HG03571 (cell line): Measurements from ENCODE around the gene POU3F3.

ENCODE experiments used
- ATAC-seq: cut with Tn5 transposase; IDR thresholded peaks from one replicate; pipeline ENCODE4 v1.9.1; 2021; ENCODE audit not compliant: unreplicated experiment

The POU3F3 gene

GRCh38 chr2:104859766-104860450 lies 6.0 kb downstream of the POU3F3 start:
- ATAC-seq = no peak

DNA sequence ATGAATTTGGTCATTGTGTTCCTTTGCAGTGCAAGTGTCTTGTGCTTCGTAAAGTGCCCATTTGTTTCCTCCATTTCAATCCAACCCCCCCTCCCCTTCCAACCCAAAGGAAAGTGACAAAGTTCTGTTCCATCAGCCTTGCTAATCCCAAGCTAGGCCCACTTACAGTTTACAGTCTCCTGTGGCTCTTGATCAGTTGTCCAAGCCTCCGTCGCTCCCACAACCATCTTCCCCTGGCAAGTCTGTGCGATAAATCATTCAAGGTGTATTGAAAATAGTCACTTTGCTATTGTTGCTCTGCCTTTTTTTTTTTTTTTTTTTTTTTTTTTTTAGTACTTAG lies 6.5 kb downstream of the POU3F3 start:
- ATAC-seq = no peak

DNA sequence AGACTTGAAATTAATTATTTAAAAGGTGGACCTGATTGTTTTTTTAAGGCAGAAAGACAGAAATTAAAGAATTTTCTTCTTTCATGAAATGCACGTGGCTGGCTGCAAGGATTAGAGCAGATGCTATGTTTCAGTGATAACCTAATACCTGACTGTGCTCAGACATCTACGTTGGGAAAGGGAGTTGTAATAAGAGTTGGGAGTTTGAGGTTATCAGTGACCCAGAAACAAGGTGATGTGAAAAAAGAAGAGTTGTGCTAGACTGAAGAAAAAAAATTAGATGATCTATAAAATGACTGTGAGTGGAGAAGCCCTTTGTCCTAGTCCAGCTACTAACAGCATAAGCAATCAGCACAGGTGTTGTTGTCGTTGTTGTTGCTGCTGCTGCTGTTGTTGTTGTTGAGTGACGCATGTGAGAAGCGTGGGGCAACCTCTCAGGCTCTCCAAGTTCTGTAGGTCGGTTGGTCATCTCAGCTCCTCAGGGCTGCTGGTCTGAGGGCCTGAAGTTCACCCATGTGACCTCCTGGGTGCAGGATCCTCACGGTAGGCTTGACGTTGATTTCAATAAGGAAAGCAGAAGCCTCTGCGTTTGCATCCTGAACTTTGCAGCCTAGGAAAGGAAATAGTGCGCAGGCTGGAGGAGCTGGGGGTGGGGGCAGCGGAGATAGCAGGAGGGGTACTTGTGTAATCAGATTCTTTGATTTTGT lies 7.6 kb downstream of the POU3F3 start:
- ATAC-seq = no peak

DNA sequence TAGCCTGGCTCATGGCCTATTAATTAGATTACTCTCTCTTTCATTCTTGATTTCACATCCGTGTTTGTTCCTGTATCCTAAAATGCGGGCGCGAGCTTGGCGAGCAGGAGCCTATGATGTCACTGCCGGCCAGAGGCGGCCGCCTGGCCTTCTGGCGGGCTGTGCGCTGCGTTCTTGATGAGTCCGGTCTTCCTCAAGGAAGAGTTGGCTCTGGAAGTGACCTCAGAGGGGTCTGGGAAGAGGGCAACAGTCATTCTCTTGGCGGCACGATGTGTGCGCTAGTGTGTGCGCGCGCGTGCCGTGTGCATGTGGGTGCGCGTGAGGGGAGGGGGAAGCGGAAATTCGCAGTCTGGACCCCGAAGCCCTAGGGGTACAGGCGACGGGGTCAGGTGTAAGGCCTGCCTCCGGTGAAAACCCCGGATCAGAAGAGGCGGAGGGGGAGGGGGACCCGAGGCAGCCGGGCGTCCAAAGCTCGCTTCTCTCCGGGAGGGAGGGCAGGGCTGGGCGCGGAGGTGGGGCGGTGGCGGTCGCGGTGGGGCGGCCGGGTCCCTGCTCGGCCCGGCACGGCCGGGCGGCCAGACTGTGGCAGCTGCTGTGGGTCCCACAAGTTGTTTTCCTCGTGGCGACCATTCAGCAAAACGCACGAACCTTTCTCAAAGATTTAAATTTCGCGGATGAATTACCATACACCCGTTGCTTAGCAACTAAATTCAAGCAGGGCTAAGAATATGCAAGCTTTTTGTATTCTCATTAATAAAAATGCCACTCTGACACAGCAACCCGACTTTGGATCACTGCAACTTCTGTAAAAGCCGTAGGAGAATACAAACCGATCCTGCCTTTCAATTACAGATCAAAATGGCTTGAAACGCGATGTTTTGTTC lies 8.4 kb downstream of the POU3F3 start:
- ATAC-seq = no peak

GRCh38 chr2:104863146-104863467 lies 9.2 kb downstream of the POU3F3 start:
- no peak for ATAC-seq

GRCh38 chr2:104863468-104864279 lies 9.8 kb downstream of the POU3F3 start:
- ATAC-seq = no peak

DNA sequence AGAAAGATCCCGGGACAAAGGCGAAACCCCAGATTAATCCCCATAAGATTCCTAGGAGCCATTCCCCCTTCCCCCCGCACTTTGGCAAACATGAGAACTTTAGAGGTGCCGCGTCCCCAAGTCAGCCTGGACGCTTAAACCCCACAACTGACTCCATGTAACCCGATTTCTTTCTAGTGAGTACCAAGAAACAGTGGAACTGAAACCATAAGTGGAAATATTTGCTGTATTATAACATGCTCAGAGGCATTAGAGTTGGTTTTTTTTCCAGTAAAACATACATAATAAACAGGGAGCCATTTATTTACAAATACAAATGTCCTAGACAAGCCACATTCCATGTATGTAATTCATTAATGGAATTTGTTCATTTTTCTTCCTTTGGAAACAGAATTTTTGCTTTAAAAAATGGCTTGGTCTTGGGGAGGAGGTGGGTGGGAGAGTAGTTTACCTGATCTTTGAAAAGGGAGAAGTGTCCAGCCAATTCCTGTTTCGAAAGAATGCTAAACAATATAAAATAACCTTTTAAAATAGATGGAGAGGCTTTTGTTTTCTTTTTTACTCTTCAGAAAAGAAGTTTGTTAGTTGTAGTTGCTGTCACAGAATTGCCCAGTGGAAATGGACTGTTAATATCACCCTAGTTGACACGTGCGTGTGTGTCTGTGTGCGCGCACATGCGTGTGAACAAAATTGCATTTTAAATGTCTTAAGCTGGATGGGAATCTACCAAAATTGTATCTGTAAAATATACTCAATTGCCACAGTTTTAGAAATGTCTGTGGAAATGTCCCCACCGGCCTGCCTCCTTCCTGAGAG lies 10.6 kb downstream of the POU3F3 start:
- ATAC-seq = no peak

DNA sequence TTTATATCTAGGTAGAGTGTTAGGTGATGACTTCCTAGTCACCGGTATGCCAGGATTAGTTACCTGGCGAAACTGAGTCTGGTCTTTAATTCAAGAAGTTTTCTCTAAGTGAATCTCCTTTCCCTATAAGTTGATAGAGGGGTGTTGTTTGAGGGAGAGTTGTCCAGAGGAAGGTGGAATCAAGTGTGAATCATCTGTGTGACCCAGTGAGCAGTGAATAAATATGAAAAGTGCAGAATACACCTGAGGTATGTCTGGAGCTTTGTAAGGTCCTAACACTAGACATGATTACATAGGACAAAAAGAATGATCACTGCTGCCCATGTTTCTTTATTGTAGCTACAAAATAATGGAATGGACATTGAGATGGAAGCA lies 11.2 kb downstream of the POU3F3 start:
- ATAC-seq = no peak

DNA sequence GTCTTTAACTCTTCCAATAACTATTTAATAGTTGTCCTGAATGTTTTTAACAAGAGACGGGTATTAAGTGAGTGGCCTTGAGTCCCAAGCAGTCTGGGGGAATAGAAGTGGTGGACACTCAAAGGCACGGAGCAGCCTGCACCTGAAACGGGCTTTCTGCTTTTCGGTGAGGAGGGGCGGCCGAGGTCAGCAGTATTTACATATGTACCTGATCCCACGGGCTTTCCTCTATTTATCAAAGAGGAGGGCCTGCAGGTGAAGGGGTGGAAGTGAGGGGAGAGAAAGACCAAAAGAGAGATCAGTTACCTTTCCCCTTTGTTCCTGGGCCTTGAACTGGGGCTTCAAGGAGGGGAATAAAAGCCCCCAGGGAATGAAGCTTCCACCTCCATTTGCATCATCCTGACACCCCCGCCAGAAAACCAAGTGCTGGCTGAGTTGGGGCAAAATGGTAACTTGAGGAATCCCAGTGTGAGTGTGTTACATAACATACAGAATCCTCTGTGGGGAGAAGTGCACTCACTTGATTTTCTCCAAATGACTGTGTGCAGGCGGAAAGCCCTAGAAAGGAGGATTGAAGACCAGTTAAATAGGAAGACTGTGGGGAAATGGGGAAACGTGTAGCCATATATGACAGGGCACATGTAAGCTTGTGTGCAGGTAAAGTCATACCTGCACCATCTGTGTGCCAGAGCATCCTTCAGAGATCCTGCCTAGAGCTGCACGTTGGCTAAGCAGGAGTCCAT lies 12.4 kb downstream of the POU3F3 start:
- no peak for ATAC-seq

- ATAC-seq = no peak
Measured at GRCh38 chr2:104866883-104867812, 13.2 kb downstream of the POU3F3 start.

DNA sequence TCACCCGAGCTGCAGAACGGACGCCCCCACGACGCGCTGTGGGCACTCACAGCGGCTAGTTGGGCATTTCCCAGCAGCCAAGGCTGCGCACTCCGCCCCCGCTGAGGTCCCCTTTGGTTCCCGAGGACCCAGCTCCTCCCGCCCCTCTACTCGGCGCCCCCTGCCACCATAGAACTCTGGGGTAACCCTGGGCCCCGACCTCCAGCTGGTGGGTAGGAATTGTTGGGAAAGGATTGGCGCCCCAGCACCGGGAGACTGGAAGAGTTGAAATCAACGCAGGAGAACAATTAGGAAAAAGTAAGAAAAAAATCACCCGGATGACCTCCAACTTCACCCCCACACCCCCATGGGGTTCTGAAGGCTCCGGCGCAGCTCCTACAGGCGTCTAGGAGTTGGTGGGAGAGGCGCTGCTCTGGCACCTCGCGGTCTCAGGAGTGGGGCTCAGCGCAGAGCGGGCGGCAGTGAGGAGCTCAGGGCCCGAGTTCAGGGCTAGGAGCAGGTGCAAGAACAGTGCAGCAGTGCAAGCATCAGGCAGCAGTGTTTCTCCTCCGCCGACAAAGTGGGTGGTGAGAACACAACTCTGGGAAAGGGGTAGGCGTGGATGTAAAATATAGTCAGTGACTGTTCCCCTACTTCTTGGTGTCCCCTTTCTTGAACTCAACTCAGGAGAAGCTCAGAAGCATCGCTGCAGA lies 14.0 kb downstream of the POU3F3 start:
- no peak for ATAC-seq

DNA sequence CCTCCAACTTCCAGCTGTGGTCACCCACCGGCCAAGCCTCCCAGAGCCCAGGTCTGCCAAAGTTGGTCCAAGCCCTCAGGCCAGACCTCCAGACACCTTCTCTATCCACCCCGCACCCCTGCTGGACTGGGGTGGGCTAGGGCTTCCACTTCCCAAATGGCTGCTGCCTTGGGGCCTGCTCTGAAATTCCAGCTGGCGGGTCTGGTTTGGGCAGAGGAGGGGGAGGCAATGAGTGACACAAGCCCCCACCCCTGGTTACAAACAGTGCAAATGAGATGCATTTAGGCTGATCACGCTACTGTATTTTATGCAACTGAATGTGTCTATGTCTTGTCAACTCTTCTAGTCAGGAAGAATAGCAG lies 14.6 kb downstream of the POU3F3 start:
- ATAC-seq = no peak

DNA sequence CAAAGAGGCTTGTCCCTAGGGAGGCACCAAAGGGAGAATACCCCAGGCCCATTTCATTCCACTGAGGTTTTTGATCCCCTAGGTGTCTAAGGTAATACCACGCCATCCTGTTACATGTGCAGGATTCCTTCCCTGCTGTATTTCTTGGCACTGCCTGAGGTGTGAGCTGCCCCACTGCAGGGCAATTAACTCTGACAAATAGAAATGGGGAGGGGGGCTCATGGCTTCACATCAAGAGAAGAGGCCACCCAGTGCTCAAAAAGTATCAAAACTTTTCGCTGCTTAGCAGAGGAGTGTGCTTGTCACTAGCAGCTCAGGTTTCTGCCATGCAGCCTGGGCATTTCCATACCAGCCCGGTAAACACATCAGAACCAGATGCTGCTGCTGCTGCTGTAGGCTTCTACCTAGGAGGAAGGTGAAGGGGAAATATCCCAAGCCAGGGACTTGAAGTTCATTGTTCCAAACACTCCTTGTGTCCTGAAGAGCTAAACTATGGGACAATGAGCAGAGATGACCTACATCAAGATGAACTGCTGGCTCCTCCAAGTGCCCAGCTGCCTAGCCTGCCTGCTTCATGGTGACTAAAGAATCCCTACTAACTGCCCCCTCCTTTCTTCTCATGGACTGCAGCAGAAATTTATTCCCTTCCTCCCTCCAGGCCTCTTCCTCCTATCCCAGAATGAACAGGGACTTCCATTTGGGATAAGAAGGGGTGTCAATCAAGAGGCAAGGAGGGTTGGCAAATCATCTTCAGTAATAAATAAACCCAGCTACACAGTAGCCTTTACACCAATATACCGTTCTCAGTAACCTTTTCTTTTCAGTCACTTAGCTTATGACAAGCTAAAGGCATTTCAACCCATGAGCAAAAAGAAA lies 16.4 kb downstream of the POU3F3 start:
- no peak for ATAC-seq

DNA sequence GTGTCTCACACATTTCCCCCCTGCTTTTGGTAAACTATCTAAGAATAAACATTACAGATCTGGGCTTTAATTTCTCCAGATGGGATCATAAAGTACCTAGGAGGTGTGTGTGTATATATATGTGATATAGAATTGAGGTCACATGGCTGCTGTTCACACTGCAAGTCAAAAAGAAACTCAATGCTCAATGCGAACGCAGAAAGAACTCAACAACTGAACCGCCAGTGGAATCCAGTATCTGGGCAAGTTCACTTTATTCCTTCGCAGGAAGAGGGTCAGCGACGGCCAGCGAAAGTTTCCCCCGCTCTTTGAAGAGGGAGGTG lies 17.7 kb downstream of the POU3F3 start:
- no peak for ATAC-seq

GRCh38 chr2:104871972-104872865 lies 18.3 kb downstream of the POU3F3 start:
- no peak for ATAC-seq
